Fibroblast of mammary gland (primary cell): Measurements from ENCODE around the gene CORO1C.

ENCODE experiments used
- DNase-seq: peaks from one replicate; pipeline ENCODE4 v3.0.0-alpha.2; 2010; ENCODE audit warnings: low read depth
- H3K4me3 ChIP-seq: 2 replicates; pipeline ENCODE4 v1.5.1; 2011; ENCODE audit warnings: low read depth, mild to moderate bottlenecking, low read length, moderate library complexity; ENCODE audit not compliant: control insufficient read depth
- CTCF ChIP-seq: conservative IDR thresholded peaks from 2 replicates; pipeline ENCODE4 v1.5.1; 2011; ENCODE audit warnings: low read depth, low read length, inconsistent platforms; ENCODE audit not compliant: control insufficient read depth, insufficient read depth

The CORO1C gene

GRCh38 chr12:108678104-108678730 is 53.1 kb downstream of the CORO1C start:
- no peak for DNase-seq
- no peak overlapping the region for H3K4me3 ChIP-seq
- no peak for TF ChIP-seq CTCF

GRCh38 chr12:108677381-108677780 is 53.9 kb downstream of the CORO1C start:
- no peak overlapping the region for H3K4me3 ChIP-seq
- no peak for DNase-seq
- no peak for TF ChIP-seq CTCF

GRCh38 chr12:108676707-108677106 is 54.6 kb downstream of the CORO1C start:
- TF ChIP-seq CTCF = no peak
- no peak overlapping the region for H3K4me3 ChIP-seq
- DNase-seq = no peak

GRCh38 chr12:108675792-108676191 is 55.5 kb downstream of the CORO1C start:
- DNase-seq = no peak
- no peak overlapping the region for H3K4me3 ChIP-seq
- TF ChIP-seq CTCF = no peak

GRCh38 chr12:108672054-108672453 is 59.3 kb downstream of the CORO1C start:
- TF ChIP-seq CTCF = no peak
- no peak for DNase-seq
- no peak overlapping the region for H3K4me3 ChIP-seq

GRCh38 chr12:108671110-108671509 is 60.2 kb downstream of the CORO1C start:
- DNase-seq = no peak
- no peak for TF ChIP-seq CTCF
- no peak overlapping the region for H3K4me3 ChIP-seq
